Endodermal cell (in vitro differentiated cells): Measurements from ENCODE around the gene GNB1. TPM values are rescaled to one million over a fixed set of nuclear protein-coding genes. Genes with fewer than 3 reads are reported as not detected.
A peak's percentile ranks its signal among the peaks of the same experiment; 100 is the strongest.

Experiments
- DNase-seq: peaks from one replicate; pipeline ENCODE4 v3.0.0-alpha.2; 2017
- H3K27ac ChIP-seq: 2 replicates; pipeline ENCODE4 v1.5.1; 2013; ENCODE audit warnings: mild to moderate bottlenecking, low read depth, low read length, moderate library complexity
- H3K27me3 ChIP-seq: 2 replicates; pipeline ENCODE4 v1.6.1; 2013; ENCODE audit warnings: mild to moderate bottlenecking, low read length, moderate library complexity; ENCODE audit not compliant: insufficient read depth, control insufficient read depth, poor library complexity, severe bottlenecking
- H3K36me3 ChIP-seq: 2 replicates; pipeline ENCODE4 v1.7.0; 2013; ENCODE audit warnings: mild to moderate bottlenecking, low read length, moderate library complexity; ENCODE audit not compliant: control insufficient read depth, insufficient read depth
- H3K4me1 ChIP-seq: one replicate; pipeline ENCODE4 v1.7.0; 2013; ENCODE audit warnings: low read length; ENCODE audit not compliant: control insufficient read depth, insufficient read depth
- H3K4me3 ChIP-seq: 2 replicates; pipeline ENCODE4 v1.5.1; 2013; ENCODE audit warnings: mild to moderate bottlenecking, low read length, moderate library complexity
- H3K9ac ChIP-seq: 2 replicates; pipeline ENCODE4 v1.6.1; 2013; ENCODE audit warnings: mild to moderate bottlenecking, low read length, moderate library complexity; ENCODE audit not compliant: poor library complexity, severe bottlenecking; ENCODE audit errors: extremely low read depth
- H3K9me3 ChIP-seq: 2 replicates; pipeline ENCODE4 v1.6.1; 2013; ENCODE audit warnings: mild to moderate bottlenecking, low read length, moderate library complexity; ENCODE audit not compliant: control insufficient read depth
- H3K27ac Mint-ChIP-seq: 2 replicates; pipeline ENCODE4 v1.8.0; 2020; ENCODE audit warnings: mixed read lengths
- H3K27me3 Mint-ChIP-seq: 2 replicates; pipeline ENCODE4 v1.8.0; 2021; ENCODE audit warnings: mild to moderate bottlenecking, mixed read lengths; ENCODE audit not compliant: insufficient read depth
- H3K36me3 Mint-ChIP-seq: 2 replicates; pipeline ENCODE4 v1.8.0; 2020; ENCODE audit warnings: low read depth, mixed read lengths
- H3K4me1 Mint-ChIP-seq: 2 replicates; pipeline ENCODE4 v1.8.0; 2020; ENCODE audit warnings: mixed read lengths
- H3K4me3 Mint-ChIP-seq: 2 replicates; pipeline ENCODE4 v1.8.0; 2020; ENCODE audit warnings: mild to moderate bottlenecking, moderate library complexity, mixed read lengths
- H3K9me3 Mint-ChIP-seq: 2 replicates; pipeline ENCODE4 v1.8.0; 2020; ENCODE audit warnings: mild to moderate bottlenecking, mixed read lengths
- CTCF ChIP-seq: fragments of 200-600 bp; sonication (generic); conservative IDR thresholded peaks from 2 replicates; pipeline ENCODE4 v1.5.0; 2021; ENCODE audit warnings: antibody characterized with exemption, mild to moderate bottlenecking
- WGBS, 2 experiments: methylation state at CpG; one replicate each; pipeline versions ENCODE4 v1.1.5 to v1.1.7; 2013; ENCODE audit warnings: missing lambda C conversion rate in 2 of 2, mixed read lengths in 1 of 2; ENCODE audit not compliant: insufficient coverage in 1 of 2, insufficient read length in 1 of 2; 5-methylcytosine and 5-hydroxymethylcytosine counted together
- total RNA-seq, 2 donors: library from RNA; stranded (reverse); fragmentation: NEBNext Ultra II Directional in 1 of 2; extraction: Animal tissue kit (Norgen Biotek cat#: 25700) in 1 of 2; gene quantifications; 2 replicates in 1 of 2; 3 replicates in 1 of 2; pipeline ENCODE4 v1.2.1, GENCODE V29; 2021

Gene GNB1
- total RNA-seq, 2 donors from 2014 or later: 369 to 371 TPM

- H3K9me3 ChIP-seq: no peaks in the 10 kb centered on the region
Measured at GRCh38 chr1:1785666-1786065, 105.2 kb downstream of the GNB1 start.

GRCh38 chr1:1784933-1785332, 106.0 kb downstream of the GNB1 start:
- H3K36me3 Mint-ChIP-seq: peaks cover 49% of the 10 kb centered on the region
- no peaks in the 10 kb centered on the region for H3K9me3 ChIP-seq
- H3K9me3 Mint-ChIP-seq: no peaks in the 10 kb centered on the region
- no peak overlapping the region for H3K4me3 Mint-ChIP-seq
- peaks cover 14% of the 10 kb centered on the region for H3K4me1 Mint-ChIP-seq
- no peak overlapping the region for H3K4me3 ChIP-seq
- no peak for TF ChIP-seq CTCF
- peaks cover 54% of the 10 kb centered on the region for H3K36me3 ChIP-seq
- no peak overlapping the region for H3K9ac ChIP-seq
- no peak for DNase-seq
- H3K27ac Mint-ChIP-seq: no peak overlapping the region
- H3K4me1 ChIP-seq: peaks cover 4% of the 10 kb centered on the region
- WGBS, 2 experiments: 95 to 96% methylated on average over 4 to 13 of the region's 13 CpGs
- H3K27me3 ChIP-seq: no peaks in the 10 kb centered on the region
- H3K27ac ChIP-seq: peak overlapping the region; percentile 26
- no peaks in the 10 kb centered on the region for H3K27me3 Mint-ChIP-seq

More at GRCh38 chr1:1785666-1786065, 105.2 kb downstream of the GNB1 start:
- WGBS, 2 experiments: 95 to 97% methylated on average over 7 to 10 of the region's 10 CpGs
- Histone ChIP-seq H3K4me1 (peaks cover 4% of the 10 kb centered on the region), H3K36me3 (peaks cover 61% of the 10 kb centered on the region), H3K27ac (no peak overlapping the region), H3K27me3 (no peaks in the 10 kb centered on the region), H3K9ac (no peak overlapping the region), H3K4me3 (no peak overlapping the region)
- H3K4me1 Mint-ChIP-seq: peaks cover 8% of the 10 kb centered on the region
- no peak overlapping the region for H3K27ac Mint-ChIP-seq
- no peak for TF ChIP-seq CTCF
- H3K36me3 Mint-ChIP-seq: peaks cover 56% of the 10 kb centered on the region
- H3K4me3 Mint-ChIP-seq: no peak overlapping the region
- no peak for DNase-seq
- no peaks in the 10 kb centered on the region for H3K27me3 Mint-ChIP-seq
- no peaks in the 10 kb centered on the region for H3K9me3 Mint-ChIP-seq

- no peak overlapping the region for H3K9ac ChIP-seq
- no peaks in the 10 kb centered on the region for H3K9me3 ChIP-seq
- peaks cover 13% of the 10 kb centered on the region for H3K4me1 ChIP-seq
- peak overlapping the region; percentile 80 for H3K27ac Mint-ChIP-seq
- H3K4me1 Mint-ChIP-seq: peaks cover 21% of the 10 kb centered on the region
- DNase-seq: peak; percentile 64
- peaks cover 34% of the 10 kb centered on the region for H3K36me3 Mint-ChIP-seq
- no peaks in the 10 kb centered on the region for H3K27me3 ChIP-seq
- no peak overlapping the region for H3K4me3 ChIP-seq
- H3K4me3 Mint-ChIP-seq: no peak overlapping the region
- no peaks in the 10 kb centered on the region for H3K9me3 Mint-ChIP-seq
- 83 to 93% methylated on average over 3 to 8 of the region's 8 CpGs for WGBS, 2 experiments
- TF ChIP-seq CTCF: no peak
- H3K27me3 Mint-ChIP-seq: no peaks in the 10 kb centered on the region
- H3K36me3 ChIP-seq: peaks cover 39% of the 10 kb centered on the region
- H3K27ac ChIP-seq: peak overlapping the region; percentile 42
Measured at GRCh38 chr1:1783320-1783719, 107.6 kb downstream of the GNB1 start.
